NCI-H128 (cell line): ENCODE results near the gene RING1.

Experiments used
- DNase-seq: peaks from one replicate; lab custom pipeline; 2025; ENCODE audit not compliant: unreplicated experiment; lab: John Stamatoyannopoulos, UW

Gene RING1

DNA sequence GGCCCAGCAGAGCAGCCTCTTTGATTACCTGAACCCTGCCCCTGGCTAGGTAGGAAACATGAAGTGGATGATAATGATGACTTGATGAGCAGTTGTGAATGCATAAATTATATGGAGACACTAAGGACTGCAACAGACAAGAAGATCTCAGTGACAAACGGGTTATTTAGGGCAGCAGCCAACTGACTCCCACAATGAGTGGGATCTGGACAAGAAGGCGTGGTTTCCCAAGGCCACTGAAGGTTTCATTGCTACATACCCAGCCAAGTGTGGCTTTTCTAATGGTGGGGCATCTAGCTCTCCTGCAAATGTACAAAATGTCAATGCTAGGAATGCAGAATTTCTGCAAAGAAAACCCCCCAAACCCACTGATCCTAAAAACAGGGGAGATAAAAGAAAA is 29.4 kb downstream of the RING1 start:
- no peak for DNase-seq

DNA sequence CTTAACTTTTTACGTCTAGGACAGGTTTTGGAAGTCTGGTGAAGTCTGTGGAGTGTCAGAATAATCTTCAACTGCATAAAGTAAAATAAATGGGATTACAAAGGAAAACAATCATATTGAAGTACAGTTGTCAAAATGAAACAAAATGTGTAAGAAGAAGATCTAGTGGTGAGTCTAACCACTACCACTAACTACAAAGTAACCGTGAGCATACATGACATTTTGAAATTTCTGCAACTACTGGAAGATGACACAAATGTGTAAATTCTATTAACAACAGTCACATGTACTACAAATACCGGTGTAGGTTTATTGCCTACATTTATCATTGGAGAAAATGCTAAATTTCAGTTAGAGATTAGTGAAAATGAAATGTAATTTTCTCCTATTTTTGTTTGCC is 33.7 kb downstream of the RING1 start:
- DNase-seq = no peak

- no peak for DNase-seq
These were observed 35.2 kb downstream of the RING1 start for GRCh38 chr6:33243476-33243875.

DNA sequence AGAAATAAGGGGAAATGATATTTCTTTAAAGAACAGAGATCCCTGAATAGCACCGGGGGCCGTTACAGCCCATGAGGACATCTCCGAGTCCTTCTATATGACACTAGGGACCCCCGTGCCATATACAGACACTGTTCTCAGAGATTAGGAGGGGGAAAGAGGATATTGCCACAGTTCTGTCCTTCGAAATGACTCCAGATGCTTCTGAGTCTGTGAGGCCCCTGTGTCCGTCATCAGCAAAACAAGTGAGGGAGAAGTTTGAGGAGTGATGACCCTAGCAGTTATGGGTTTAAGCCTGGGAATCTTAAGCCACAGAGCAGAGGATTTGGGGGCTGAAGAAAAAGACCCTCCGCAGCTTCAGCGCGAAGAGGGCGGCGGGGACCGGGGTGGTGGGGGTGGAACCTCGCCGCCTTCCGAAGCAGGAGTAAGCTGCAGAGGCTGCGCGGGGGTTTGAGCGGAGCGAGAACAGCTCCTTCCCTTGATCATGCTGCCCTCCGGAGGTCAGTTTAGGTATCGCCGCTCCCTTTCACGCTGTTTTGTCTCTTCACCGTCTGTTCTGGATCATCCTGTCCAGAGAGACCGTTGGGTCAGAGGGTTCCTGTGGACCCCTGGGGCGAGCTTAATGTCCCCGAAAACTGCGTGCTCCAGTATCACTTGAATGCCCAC is 39.8 kb downstream of the RING1 start:
- peak; percentile 66 for DNase-seq

- DNase-seq = no peak
These were observed 40.3 kb downstream of the RING1 start for GRCh38 chr6:33248643-33248931.

DNA sequence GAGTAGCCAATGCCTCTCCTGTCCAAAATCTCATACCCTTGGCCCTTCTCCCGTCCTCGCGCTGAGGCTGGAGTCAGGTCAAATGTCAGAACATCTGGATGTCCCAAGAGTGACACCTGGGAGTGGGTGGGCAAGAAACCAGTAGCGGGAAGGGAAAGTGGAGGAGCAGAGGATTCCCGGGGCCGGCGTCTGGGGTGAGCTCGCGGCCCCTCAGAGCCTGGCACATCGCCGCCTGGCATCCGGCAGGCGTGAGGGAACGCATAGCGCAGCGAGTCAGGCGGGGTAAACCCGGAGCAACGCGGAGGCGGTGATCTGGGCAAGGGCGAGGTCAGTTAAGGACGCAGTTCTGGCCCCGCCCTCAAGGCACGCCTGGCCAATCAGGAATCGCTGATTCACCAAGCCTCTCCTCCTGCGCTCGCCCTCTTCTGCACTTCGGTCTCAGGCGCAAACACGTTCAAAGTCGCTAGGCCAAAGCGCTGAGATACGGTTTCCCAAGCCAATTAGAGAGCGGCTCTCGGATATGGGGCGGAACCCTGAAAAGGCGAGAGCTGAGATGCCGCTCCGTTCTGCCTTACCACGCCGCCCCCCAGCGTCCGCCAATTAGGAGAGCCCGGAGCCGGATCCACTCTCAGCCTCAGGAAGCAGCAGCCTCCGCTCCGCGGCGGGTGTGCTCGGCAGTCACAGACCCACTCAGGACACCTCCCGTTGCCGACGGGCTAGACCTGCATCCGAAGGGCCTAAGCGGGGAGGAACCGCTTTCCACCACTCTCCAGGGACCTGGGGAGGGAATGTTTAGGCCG is 40.8 kb downstream of the RING1 start:
- DNase-seq = peak; percentile 98

GRCh38 chr6:33249732-33250630 is 41.7 kb downstream of the RING1 start:
- DNase-seq = no peak

DNA sequence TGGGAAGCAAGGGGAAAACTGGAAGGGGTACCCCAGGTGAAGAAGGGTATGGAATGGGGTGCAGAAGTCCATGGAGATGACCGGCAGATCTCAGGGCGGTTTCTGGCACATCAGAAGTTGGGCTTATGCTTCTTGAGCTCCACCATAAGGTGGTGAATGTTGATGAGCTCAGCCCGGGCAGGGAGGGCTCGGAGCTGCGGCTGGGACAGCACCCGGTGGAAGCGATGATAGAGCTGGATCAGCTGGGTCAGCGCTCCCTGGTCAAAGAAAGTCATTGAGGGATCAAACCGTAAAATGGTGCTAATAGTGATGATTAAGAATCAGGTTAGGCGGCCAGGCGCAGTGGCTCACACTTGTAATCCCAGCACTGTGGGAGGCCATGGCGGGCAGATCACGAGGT is 42.4 kb downstream of the RING1 start:
- no peak for DNase-seq

GRCh38 chr6:33251395-33252012 is 43.2 kb downstream of the RING1 start:
- DNase-seq = no peak

GRCh38 chr6:33252759-33253158 is 44.5 kb downstream of the RING1 start:
- no peak for DNase-seq

- DNase-seq = no peak
These were observed 46.3 kb downstream of the RING1 start for GRCh38 chr6:33254591-33254990.

DNA sequence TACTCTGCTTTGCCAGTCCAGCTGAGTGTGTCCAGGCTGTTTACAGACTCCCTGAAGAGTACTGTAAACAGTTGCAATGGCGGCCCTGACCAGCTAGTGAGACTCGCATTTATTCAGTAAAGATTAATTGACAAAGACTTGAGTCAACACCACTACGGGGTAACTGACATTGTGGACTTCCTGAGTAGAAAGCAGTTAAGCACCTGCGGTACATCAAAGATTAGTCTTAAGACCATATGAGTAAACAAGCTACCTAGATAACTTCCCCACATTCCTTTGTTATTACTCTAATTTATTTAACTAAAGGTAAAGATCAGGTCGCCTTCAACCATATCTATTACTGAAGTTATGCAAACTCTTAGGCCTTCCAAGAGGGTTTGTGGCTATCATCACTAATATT is 50.7 kb downstream of the RING1 start:
- no peak for DNase-seq
